Measurements from ENCODE around the gene LRRC4B. TPM values are rescaled to one million over a fixed set of nuclear protein-coding genes. Genes with fewer than 3 reads are reported as not detected.

The LRRC4B gene
- under 0.01 TPM in 2 replicates for total RNA-seq

DNA sequence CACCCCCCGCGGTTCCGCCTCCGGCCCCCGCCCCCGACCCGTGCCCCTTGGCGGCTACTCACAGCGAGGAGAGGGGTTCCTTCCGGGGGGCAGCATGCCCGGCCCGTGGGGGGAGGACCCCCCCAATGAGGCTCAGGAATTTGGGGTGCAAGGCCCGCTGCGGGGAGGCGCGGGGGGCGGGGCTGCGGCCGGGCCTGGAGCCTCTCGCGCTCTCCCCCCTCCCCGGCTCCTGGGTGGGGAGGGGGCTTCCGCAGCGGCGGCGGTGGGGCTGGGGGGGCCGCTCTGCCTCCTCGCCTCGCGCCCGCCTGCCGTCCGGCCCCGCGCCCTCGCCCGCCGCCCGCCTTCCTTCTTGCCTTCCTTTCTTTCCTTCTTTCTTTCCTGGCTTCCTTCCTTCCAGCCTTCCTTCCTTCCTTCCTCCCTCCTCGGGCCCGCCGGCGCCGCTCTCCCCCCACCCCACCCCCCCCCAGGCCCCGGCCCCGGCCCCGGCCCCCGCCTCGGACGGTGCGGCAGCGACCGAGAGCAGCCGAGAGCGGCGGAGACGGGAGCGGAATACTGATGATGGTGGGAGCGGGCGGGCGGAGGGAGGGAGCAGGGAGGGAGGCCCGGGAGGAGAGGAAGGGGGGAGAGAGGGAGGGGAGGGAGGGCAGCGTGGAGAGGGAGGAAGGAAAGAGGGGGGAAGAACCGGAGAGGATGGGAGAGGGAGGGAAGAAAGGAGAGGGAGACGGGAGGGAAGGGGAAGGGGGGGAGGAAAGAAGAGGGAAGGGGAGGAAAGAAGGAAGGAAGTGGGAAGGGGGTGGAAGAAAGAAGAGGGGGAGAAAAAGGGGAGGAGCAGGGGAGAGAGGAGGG lies at the start of gene LRRC4B:
LRRC4B (minus strand) TSS at position 554 of the 846 bp plus-strand sequence. CDS start 19,597 bp downstream, outside the sequence.

GRCh38 chr19:50513746-50514345 lies 54.4 kb downstream of the LRRC4B start, which contains the start of gene ASPDH:
TSS of gene ASPDH (minus strand) at chr19:50513913. CDS start at chr19:50513823, 90 bp downstream.

DNA sequence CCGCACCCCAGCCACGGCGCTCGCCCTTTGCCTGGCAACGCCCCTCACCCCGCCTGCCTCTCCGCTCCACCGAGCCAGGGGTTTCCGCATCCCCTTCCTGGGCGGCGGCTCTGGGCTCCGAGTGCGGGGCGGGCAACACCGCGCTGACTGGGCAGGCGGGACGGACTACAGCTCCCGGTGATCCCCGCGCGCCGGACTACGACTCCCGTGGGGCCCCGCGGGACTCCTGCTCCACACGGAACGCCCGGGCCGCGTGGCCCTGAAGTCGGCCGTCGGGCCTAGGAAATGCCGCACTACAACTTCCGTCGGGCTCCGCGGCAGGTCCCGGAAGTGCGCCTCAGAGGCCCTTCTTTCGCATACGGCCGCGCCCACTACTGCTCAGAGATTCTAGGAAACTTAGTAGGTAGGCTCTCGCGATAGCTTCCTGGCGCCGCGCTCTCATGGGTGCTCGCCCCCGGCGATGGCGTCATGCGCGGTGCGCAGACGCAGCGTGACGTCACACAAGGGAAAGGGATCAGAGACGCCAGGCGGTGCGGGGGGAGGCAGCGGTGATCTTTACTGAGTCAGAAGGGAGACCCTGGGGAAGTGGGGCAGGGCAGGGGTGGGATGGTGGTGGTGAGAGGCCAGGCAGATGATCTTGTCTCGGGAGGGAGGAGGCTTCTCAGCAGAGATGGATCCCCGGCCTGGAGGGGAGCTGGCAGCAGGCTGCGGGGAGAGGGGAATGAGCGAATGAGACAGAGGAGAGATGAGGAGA lies 57.0 kb downstream of the LRRC4B start, which contains the start of gene JOSD2:
JOSD2 (minus strand) TSS at position 123 of the 754 bp plus-strand sequence. CDS start 760 bp downstream, outside the sequence.

DNA sequence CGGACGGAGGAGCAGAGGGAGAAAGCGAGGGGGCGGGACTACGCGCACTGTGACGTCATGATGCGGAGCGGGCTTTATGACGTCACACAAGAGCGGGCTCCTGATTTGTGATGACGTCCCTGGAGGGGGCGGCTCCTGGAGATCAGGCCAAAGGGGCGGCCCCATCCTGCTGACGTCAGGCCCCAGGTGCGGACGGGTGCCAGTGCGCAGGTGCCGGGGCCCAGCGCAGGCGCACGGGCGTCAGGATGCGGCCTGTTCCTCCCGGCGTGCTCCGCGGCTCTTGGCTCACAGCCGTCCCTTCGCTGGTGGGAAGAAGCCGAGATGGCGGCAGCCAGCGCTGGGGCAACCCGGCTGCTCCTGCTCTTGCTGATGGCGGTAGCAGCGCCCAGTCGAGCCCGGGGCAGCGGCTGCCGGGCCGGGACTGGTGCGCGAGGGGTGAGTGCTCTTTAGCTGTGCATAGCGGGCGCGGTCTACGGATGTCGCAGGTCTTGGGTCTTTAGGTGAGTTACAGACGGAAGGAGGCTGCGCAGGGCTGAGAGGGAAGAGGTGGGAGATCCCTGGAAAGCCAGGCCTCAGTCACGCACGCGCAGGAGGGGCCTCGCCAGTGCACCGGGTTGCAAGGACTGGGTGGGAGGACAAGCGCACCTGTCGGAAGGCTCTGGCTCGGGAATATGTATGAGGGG lies 91.9 kb downstream of the LRRC4B start, which contains the start of the genes EMC10 and GARIN5A:
EMC10 (plus strand) TSS at position 284 of the 683 bp plus-strand sequence; CDS start at position 322, 38 bp downstream.
GARIN5A (minus strand) TSS at position 625 of the 683 bp plus-strand sequence; CDS start at position 165, 460 bp downstream.

Other genes with a start within 250 kb of the LRRC4B start
- 0.33 and 0.43 TPM in 2 replicates for gene KCNC3, start 239.1 kb downstream of the LRRC4B start, total RNA-seq
- under 0.01 and 0.11 TPM in 2 replicates for gene NAPSA, start 202.8 kb downstream of the LRRC4B start, total RNA-seq
- 53.5 and 66.0 TPM in 2 replicates for gene NR1H2, start 192.0 kb downstream of the LRRC4B start, total RNA-seq
- 24.1 and 33.6 TPM in 2 replicates for gene POLD1, start 184.1 kb downstream of the LRRC4B start, total RNA-seq
- not detected in 2 replicates for gene SPIB, start 149.5 kb downstream of the LRRC4B start, total RNA-seq
- gene MYBPC2, start 135.5 kb downstream of the LRRC4B start, total RNA-seq, result under 0.01 TPM in 2 replicates
- gene EMC10, start 91.9 kb downstream of the LRRC4B start, total RNA-seq, result 75.2 and 81.7 TPM in 2 replicates
- 0.11 and 0.17 TPM in 2 replicates for gene GARIN5A, start 91.6 kb downstream of the LRRC4B start, total RNA-seq
- gene JOSD2, start 57.2 kb downstream of the LRRC4B start, total RNA-seq, result 22.5 and 25.8 TPM in 2 replicates
- not detected in 2 replicates for gene ASPDH, start 54.5 kb downstream of the LRRC4B start, total RNA-seq
- gene SYT3, start 71.4 kb upstream of the LRRC4B start, total RNA-seq, result not detected in 2 replicates
- gene C19orf81, start 81.0 kb upstream of the LRRC4B start, total RNA-seq, result not detected in 2 replicates
- gene SHANK1, start 151.4 kb upstream of the LRRC4B start, total RNA-seq, result not detected in 2 replicates
- gene CLEC11A, start 154.9 kb upstream of the LRRC4B start, total RNA-seq, result 0.34 and 1.6 TPM in 2 replicates
- gene GPR32, start 202.0 kb upstream of the LRRC4B start, total RNA-seq, result not detected in 2 replicates
- not detected in 2 replicates for gene ACP4, start 222.0 kb upstream of the LRRC4B start, total RNA-seq